SIG-M5 treated with dmso at 0.1 percent for 504 hours (cell line): ENCODE data around the gene C5orf52.

Experiments
- DNase-seq: peaks from one replicate; lab custom pipeline; 2025; ENCODE audit not compliant: unreplicated experiment; lab: John Stamatoyannopoulos, UW

The C5orf52 gene

GRCh38 chr5:157670662-157671591, at the start of gene C5orf52:
C5orf52 (plus strand) TSS chr5:157671533; CDS start chr5:157671615, 82 bp downstream.
- DNase-seq = peak; percentile 65

GRCh38 chr5:157624144-157624543, 47.2 kb upstream of the C5orf52 start:
- DNase-seq = no peak

- DNase-seq = no peak
Measured at GRCh38 chr5:157626831-157627230, 44.5 kb upstream of the C5orf52 start.

- DNase-seq = no peak
Measured at GRCh38 chr5:157630341-157630740, 41.0 kb upstream of the C5orf52 start.

GRCh38 chr5:157640406-157641066, 30.8 kb upstream of the C5orf52 start:
- DNase-seq = no peak

GRCh38 chr5:157648275-157648990, 22.9 kb upstream of the C5orf52 start:
- DNase-seq = no peak

- DNase-seq = no peak
Measured at GRCh38 chr5:157649101-157649500, 22.2 kb upstream of the C5orf52 start.

GRCh38 chr5:157650991-157651611, 20.2 kb upstream of the C5orf52 start:
- DNase-seq = no peak

- DNase-seq = no peak
Measured at GRCh38 chr5:157651623-157652376, 19.5 kb upstream of the C5orf52 start.

GRCh38 chr5:157652377-157652692, 19.0 kb upstream of the C5orf52 start, which contains the start of gene SOX30:
SOX30 (minus strand) TSS chr5:157652438; CDS start chr5:157652078, 360 bp downstream.
- no peak for DNase-seq

GRCh38 chr5:157657516-157657915, 13.8 kb upstream of the C5orf52 start:
- DNase-seq = no peak

- DNase-seq = no peak
Measured at GRCh38 chr5:157658893-157659292, 12.4 kb upstream of the C5orf52 start.

- DNase-seq = no peak
Measured at GRCh38 chr5:157659868-157660660, 11.3 kb upstream of the C5orf52 start.

- DNase-seq = peak; percentile 58
Measured at GRCh38 chr5:157665467-157666070, 5.8 kb upstream of the C5orf52 start.

- no peak for DNase-seq
Measured at GRCh38 chr5:157668356-157668755, 3.0 kb upstream of the C5orf52 start.

GRCh38 chr5:157669701-157670097, 1.6 kb upstream of the C5orf52 start:
- DNase-seq = no peak

GRCh38 chr5:157671592-157672330, 428 bp downstream of the C5orf52 start:
- no peak for DNase-seq

- DNase-seq = no peak
Measured at GRCh38 chr5:157672976-157673375, 1.6 kb downstream of the C5orf52 start.
